ENCODE data around the gene SPO11. TPM values are rescaled to one million over a fixed set of nuclear protein-coding genes. Genes with fewer than 3 reads are reported as not detected.

Gene SPO11
- total and polyA plus RNA-seq, 2 of the 4 experiments (the other 2 are of a cell fraction), result not detected

GRCh38 chr20:57312138-57312537 is 17.5 kb upstream of the SPO11 start:
- intact Hi-C loops (cut with micrococcal nuclease) (no loop called here), in situ Hi-C loops (cut with MboI; ENCODE audit: low sequenced_read_pairs) (no loop called here), dilution Hi-C loops (cut with HindIII; ENCODE audit: low sequenced_read_pairs, unreplicated experiment) (no loop called here)
- Histone ChIP-seq H3K4ac (ENCODE audit: low read depth, low read length) (no peak overlapping the region), H2AFZ (replicated peaks; ENCODE audit: low read length, poor library complexity) (no peak overlapping the region), H4K5ac (ENCODE audit: low read depth, low read length) (no peak overlapping the region), H3K4me1 (ENCODE audit: control insufficient read depth, insufficient read depth, low read length) (no peaks in the 10 kb centered on the region), H3K79me1 (ENCODE audit: low read depth in 1 of 2, low read length in 2 of 2) (no peaks in the 10 kb centered on the region), H2AK5ac (ENCODE audit: low read depth, low read length) (no peak overlapping the region), H2AK9ac (replicated peaks; ENCODE audit: low read depth, low read length, poor library complexity) (no peak overlapping the region), H3K14ac (replicated peaks; ENCODE audit: low read depth, low read length) (no peak overlapping the region), H4K91ac (ENCODE audit: insufficient read depth, low read depth, low read length) (no peak overlapping the region), H3K9ac (ENCODE audit: low read depth, low read length) (no peak overlapping the region), H2BK120ac (ENCODE audit: low read depth, low read length) (no peak overlapping the region), H3K9me1 (ENCODE audit: insufficient read depth, low read length) (no peaks in the 10 kb centered on the region), H3K9me3 (ENCODE audit: control insufficient read depth, insufficient read depth, low read length) (no peaks in the 10 kb centered on the region), H3K36me3 (ENCODE audit: control insufficient read depth, insufficient read depth, low read length) (no peaks in the 10 kb centered on the region), H3K18ac (ENCODE audit: low read depth, low read length) (no peak overlapping the region), H3K27me3 (ENCODE audit: control insufficient read depth, insufficient read depth, low read length) (peaks cover 2% of the 10 kb centered on the region; the same call in 1 of the 2 replicates), H4K20me1 (ENCODE audit: insufficient read depth, low read length) (no peaks in the 10 kb centered on the region), H3K4me2 (ENCODE audit: low read depth, low read length) (no peak overlapping the region), H3K4me3 (ENCODE audit: insufficient read depth, low read depth, low read length) (no peak overlapping the region), H2BK5ac (ENCODE audit: low read depth, low read length, poor library complexity, severe bottlenecking) (no peak overlapping the region), H3K27ac (ENCODE audit: insufficient read depth, low read length) (no peak overlapping the region), H2BK20ac (ENCODE audit: low read depth, low read length) (no peak overlapping the region), H3K56ac (ENCODE audit: extremely low read depth, insufficient read depth, low read length) (no peak overlapping the region), H4K8ac (ENCODE audit: low read depth in 2 of 2, low read length in 2 of 2) (no peak overlapping the region), H2BK15ac (ENCODE audit: low read depth, low read length) (no peak overlapping the region), H3K23ac (ENCODE audit: low read depth, low read length) (no peak overlapping the region)
- DNase-seq (no peak), ATAC-seq (ENCODE audit: low read depth) (no peak)
- BruUV-seq (replicated peaks), result no TSS peak
- ChIA-PET POLR2A (ENCODE audit: unreplicated experiment) (no interaction called here), CTCF (no interaction called here)
- 53% methylated on average over 3 of the region's 6 CpGs; no CpG with 5 or more reads in 1 of the 2 experiments for whole genome bisulfite sequencing, 2 experiments (ENCODE audit: extremely low coverage in 2 of 2, insufficient read length in 1 of 2)
- no peak for TF ChIP-seq MAFK (IDR thresholded peaks at IDR 0.05; ENCODE audit: low read depth, low read length)

Data from IMR-90 (cell line).